Neural cell (in vitro differentiated cells): ENCODE measurements around the gene ARMC9.

Experiments used
- CTCF ChIP-seq: fragments of 450-650 bp; IDR thresholded peaks from 2 replicates; pipeline ENCODE4 v1.5.1; 2014; ENCODE audit warnings: antibody characterized with exemption, mild to moderate bottlenecking, moderate library complexity; ENCODE audit not compliant: poor library complexity, severe bottlenecking
- EP300 ChIP-seq: fragments of 450-650 bp; conservative IDR thresholded peaks from 2 replicates; pipeline ENCODE4 v1.6.1; 2014; ENCODE audit warnings: antibody characterized with exemption, mild to moderate bottlenecking, moderate library complexity; ENCODE audit not compliant: poor library complexity, severe bottlenecking
- EZH2 ChIP-seq: fragments of 200-600, 300-800 bp; shearing (Covaris generic), sonication (generic); IDR thresholded peaks from 2 replicates; pipeline ENCODE4 v1.6.1; 2014; ENCODE audit warnings: antibody characterized with exemption, low read length, borderline replicate concordance, mild to moderate bottlenecking; ENCODE audit not compliant: insufficient read depth, poor library complexity, severe bottlenecking
- MXI1 ChIP-seq: fragments of 450-650 bp; conservative IDR thresholded peaks from 2 replicates; pipeline ENCODE4 v1.6.1; 2014; ENCODE audit warnings: antibody characterized with exemption, mild to moderate bottlenecking; ENCODE audit not compliant: poor library complexity, severe bottlenecking
- POLR2AphosphoS5 ChIP-seq: IDR thresholded peaks from 2 replicates; pipeline ENCODE4 v1.6.1; 2012
- RAD21 ChIP-seq: fragments of 450-650 bp; conservative IDR thresholded peaks from 2 replicates; pipeline ENCODE4 v1.6.1; 2014; ENCODE audit warnings: antibody characterized with exemption, mild to moderate bottlenecking, moderate library complexity
- REST ChIP-seq: IDR thresholded peaks from 2 replicates; pipeline ENCODE4 v1.6.1; 2012; ENCODE audit warnings: borderline replicate concordance
- TAF1 ChIP-seq: IDR thresholded peaks from 2 replicates; pipeline ENCODE4 v1.6.1; 2012; ENCODE audit warnings: low read depth

- TF ChIP-seq EZH2 (no peak), CTCF (no peak), TAF1 (no peak), REST (no peak), EP300 (no peak), POLR2AphosphoS5 (no peak), MXI1 (no peak), RAD21 (no peak)
These were observed 138.3 kb downstream of the ARMC9 start for GRCh38 chr2:231336700-231337099.
